NCI-H2081 (cell line): ENCODE measurements around the gene SLC16A2.

Experiments
- DNase-seq, 2 experiments: peaks; one replicate each; lab custom pipeline; 2025; lab: John Stamatoyannopoulos, UW

The SLC16A2 gene

DNA sequence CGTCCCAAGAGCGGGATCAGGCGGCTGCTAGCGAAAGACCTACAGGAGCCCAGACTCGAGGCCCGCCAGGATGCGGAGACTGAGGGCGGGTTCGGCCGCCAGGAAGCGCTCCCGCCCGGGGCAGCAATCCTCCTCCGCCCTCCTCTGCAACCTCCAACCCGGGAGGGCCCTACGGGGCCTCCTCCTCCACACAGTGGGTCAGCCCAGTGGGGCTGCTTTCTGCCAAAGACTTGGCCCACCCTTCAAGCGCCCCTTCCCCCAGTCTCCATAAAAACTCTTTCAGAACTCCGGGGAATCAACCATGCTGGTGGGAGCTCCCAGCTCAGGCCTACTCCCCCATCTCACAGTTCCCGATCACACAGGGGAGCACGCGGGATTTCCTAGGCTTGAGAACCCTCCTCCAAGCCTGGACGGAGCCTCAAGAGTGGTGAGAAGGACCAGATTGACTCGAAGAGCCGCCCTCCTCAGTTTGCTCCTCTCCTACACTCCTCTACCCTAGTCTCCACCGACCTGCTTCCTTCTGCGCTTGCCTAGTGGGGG is 115.6 kb downstream of the SLC16A2 start:
- peak in 1 of 2 experiments; percentile 33 for DNase-seq

DNA sequence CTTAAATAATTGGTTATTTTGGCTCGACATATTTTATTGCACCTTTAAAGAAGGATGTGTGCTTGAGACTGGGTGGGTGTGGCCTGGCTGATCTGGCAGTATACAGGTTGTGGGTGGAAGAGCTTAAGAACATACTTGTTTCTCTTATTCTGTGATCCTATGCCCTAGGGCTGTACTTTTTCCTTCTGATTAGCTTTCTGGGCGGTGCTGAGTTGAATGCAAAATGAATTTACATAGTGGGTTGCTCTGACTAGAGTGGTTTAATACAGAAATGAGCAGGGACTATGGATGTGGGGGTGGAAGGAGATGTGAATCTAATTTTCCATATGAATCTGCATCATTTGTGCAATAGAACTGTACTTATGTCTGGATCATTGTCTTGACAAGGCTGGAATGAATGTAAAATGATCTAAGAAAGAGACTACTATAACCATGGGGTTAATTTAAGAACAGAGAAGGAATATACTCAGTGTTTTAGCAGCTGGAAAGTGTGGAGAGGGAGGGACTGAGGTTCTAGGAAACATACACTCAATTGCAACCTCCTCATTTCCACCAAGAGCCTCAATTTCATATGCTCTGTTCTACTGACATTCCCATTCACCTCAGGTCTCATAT is 119.4 kb downstream of the SLC16A2 start:
- no peak for DNase-seq

DNA sequence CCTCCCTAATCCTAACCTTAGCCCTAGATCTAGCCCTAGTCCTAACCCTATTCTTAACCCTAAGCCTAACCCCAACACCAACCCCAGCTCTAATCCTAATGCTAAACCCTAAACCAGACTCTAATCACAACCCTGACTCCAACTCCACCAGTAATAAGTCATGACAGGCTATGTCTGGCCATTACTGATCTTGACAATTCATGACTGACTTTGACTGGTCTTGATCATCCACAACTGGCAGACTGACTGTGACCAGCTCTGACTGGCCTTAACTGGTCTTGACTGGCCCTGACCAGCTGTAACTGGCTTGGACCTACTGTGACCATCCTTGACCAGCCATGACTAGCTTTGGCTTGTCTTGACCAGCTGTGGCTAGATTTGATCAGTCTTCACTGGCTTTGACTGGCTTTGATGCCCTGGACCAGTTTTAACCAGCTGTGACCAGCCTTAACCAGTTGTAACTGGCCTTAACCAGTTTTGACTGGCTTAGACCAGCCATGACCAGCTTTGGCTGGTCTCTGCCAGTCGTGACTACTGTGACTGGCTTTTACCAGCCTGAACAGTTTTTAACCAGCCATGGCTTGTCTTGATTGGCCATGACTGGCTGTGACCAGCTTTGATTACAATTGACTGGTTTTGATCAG is 124.7 kb downstream of the SLC16A2 start:
- DNase-seq: no peak

DNA sequence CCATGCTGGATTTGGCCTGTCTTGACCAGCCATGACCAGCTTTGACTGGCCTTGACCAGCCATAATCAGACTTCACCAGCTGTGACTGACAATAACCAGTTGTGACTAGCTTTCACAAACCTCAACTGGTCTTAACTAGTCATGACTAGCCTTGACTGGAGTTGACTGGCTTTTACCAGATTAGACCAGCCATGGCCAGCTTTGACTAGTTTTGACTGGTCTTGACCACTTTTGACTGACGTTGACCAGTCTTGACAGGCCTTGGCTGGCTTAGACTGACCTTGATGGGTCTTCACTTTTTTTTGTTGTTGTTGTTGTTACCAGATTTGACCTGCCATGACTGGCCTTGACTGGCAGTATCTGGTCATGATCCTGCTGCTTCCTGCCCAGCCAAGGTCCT is 125.7 kb downstream of the SLC16A2 start:
- no peak for DNase-seq

DNA sequence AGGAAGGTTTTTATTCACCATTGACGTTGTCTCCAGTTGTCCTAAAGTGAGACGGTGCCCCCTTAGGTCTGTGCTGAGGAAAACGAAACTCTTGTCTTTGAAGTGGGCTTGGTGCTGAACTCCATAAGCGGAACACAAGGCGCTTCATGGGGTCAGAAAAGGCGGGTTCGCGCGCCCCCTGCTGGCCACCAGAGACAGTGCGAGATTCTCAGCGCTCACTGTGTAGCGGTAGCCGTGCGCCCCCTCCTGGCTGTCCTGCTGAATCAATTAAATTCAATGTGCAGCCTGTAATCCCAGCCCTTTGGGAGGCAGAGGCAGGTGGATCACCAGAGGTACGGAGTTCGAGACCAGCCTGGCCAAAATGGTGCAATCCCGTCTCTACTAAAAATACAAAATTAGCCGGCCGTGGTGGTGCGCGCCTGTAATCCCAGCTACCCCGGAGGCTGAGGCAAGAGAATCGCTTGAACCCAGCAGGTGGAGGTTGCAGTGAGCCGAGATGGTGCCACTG is 129.1 kb downstream of the SLC16A2 start:
- peak; percentile 63 to 68 for DNase-seq

DNA sequence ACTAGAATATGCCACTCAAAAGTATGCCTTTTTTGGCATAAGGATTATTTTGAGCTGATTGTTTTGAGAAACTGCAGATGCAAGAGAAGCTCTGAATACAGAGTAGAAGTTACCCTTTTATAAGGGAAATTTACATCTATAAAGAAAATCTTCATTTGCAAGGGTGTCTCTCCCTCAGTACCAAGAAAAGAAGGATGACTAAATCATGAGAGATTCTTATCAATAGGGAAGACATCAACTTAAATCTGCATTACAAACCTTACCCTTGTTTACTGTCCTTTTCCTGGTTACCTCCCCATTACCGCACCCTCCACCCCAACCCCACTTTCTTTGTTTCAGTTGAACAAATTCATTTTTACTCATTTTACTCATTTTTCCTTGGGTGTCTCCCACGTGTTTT is 130.6 kb downstream of the SLC16A2 start:
- no peak for DNase-seq

DNA sequence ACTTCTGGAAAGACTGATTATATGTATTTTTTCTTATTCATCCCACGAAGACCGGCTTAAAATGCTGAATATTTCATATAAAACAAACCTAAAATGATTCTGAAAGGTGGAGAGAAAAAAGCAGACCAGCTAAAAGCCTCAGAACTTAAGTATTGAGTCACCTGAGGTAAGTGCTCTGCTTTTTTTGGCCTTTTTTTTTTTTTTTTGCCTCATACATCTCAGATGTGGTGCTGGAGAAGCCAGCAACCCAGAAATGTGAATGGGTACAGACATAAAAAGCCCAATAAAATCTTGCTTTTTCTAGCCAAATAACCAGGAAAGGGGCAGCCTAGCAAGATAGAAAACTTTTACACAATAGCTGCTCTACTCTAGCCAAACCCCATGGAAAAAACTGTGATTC is 136.1 kb downstream of the SLC16A2 start:
- no peak for DNase-seq

DNA sequence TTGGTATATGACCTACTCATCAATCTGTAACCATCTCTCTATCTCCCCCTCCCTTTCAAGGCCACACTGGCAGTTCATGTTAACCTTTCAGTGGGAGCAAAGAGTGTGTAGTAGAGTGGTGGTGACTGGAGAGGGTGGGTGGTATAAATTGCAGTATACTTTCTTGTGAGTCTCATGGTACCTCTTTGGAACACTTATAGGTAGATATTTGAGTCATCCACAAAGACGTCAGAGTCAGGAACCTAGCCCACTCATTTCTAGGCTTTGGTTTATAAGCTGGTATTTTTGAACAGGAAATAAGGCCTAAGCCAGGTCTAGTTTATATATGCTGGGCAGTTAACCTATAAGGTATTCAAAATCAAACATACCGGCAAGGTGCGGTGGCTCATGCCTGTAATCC is 156.8 kb downstream of the SLC16A2 start:
- no peak for DNase-seq

DNA sequence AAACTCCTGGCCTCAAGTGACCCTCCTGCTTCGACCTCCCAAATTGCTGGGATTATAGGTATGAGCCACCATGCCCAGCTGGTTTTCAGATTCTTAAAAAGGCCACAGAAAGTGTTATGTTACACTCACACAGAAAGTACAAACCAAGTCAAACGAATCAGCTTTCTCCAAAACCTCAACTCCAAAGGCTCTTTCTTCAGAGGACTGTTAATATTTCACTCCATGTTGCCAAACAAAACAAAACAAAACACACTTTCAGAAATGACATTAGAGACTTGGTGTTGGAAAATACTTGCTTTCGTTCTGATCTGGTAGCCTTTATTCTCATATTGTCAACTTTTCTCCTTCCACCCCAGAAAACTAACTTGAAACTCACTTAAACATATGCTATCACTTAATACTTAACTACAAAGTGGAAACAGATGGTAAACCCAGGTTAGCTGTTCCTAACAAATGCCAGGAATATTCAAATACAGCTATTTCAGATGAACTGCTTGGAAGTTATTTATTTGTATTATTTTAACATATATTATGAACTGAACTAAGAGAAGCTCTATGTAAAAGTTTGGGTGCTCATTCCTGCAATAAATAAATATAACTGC is 158.4 kb downstream of the SLC16A2 start:
- no peak for DNase-seq
